Esophagus squamous epithelium (tissue), 4 donors: ENCODE data around the gene KRTAP9-4.

Experiments
- CTCF ChIP-seq, 6 experiments: fragments of 450-650 bp in 4 of 6; fragments of 200-600 bp in 2 of 6; sonication (generic) in 2 of 6; IDR thresholded peaks; one replicate each; pipeline ENCODE4 v1.5.1; 2016 to 2019; ENCODE audit warnings: antibody characterized with exemption in 6 of 6, mild to moderate bottlenecking in 4 of 6, moderate library complexity in 4 of 6
- POLR2A ChIP-seq, 4 donors: fragments of 450-650 bp; IDR thresholded peaks; one replicate each; pipeline ENCODE4 v1.6.1; 2017; ENCODE audit warnings: antibody characterized with exemption in 4 of 4, mild to moderate bottlenecking in 4 of 4, moderate library complexity in 3 of 4

GRCh38 chr17:41231731-41232130, 17.8 kb upstream of the KRTAP9-4 start:
- TF ChIP-seq POLR2A (IDR thresholded peaks at IDR 0.05) (no peak), CTCF (IDR thresholded peaks at IDR 0.05) (no peak)
